GM19328 (cell line): ENCODE measurements around the gene TAF3.
"Not testable (repeated sequence)": the region's sequence is repeated elsewhere in the genome, so short reads cannot be mapped to it uniquely, and the experiment has no call there.

ENCODE experiments used
- ATAC-seq: cut with Tn5 transposase; IDR thresholded peaks from one replicate; pipeline ENCODE4 v1.9.1; 2021; ENCODE audit warnings: mild to moderate bottlenecking, moderate library complexity; ENCODE audit not compliant: unreplicated experiment

TAF3 gene

GRCh38 chr10:7810443-7810842 is 7.9 kb upstream of the TAF3 start:
- no peak for ATAC-seq

- ATAC-seq = no peak
Observed at GRCh38 chr10:7811000-7811399, 7.3 kb upstream of the TAF3 start.

- ATAC-seq = not testable (repeated sequence)
Observed at GRCh38 chr10:7811743-7812142, 6.6 kb upstream of the TAF3 start.

GRCh38 chr10:7813481-7813880 is 4.8 kb upstream of the TAF3 start:
- no peak for ATAC-seq

- ATAC-seq = no peak
Observed at GRCh38 chr10:7817576-7817975, 729 bp upstream of the TAF3 start.

- no peak for ATAC-seq
Observed at GRCh38 chr10:7817984-7818294, 366 bp upstream of the TAF3 start.

- peak; percentile 43 for ATAC-seq
Observed at GRCh38 chr10:7819121-7819460, 786 bp downstream of the TAF3 start.

- ATAC-seq = no peak
Observed at GRCh38 chr10:7824251-7824650, 5.9 kb downstream of the TAF3 start.

- no peak for ATAC-seq
Observed at GRCh38 chr10:7826971-7827370, 8.7 kb downstream of the TAF3 start.

GRCh38 chr10:7829289-7829834 is 11.1 kb downstream of the TAF3 start:
- no peak for ATAC-seq

GRCh38 chr10:7832060-7832459 is 13.8 kb downstream of the TAF3 start:
- ATAC-seq = no peak

GRCh38 chr10:7833210-7833609 is 14.9 kb downstream of the TAF3 start:
- ATAC-seq = no peak

- no peak for ATAC-seq
Observed at GRCh38 chr10:7834262-7834661, 16.0 kb downstream of the TAF3 start.

- ATAC-seq = no peak
Observed at GRCh38 chr10:7836571-7836970, 18.3 kb downstream of the TAF3 start.

GRCh38 chr10:7846591-7846990 is 28.3 kb downstream of the TAF3 start:
- no peak for ATAC-seq

- no peak for ATAC-seq
Observed at GRCh38 chr10:7853226-7853842, 35.0 kb downstream of the TAF3 start.

GRCh38 chr10:7853890-7854289 is 35.6 kb downstream of the TAF3 start:
- no peak for ATAC-seq

- no peak for ATAC-seq
Observed at GRCh38 chr10:7855205-7855604, 36.9 kb downstream of the TAF3 start.

GRCh38 chr10:7856678-7857077 is 38.4 kb downstream of the TAF3 start:
- no peak for ATAC-seq

- no peak for ATAC-seq
Observed at GRCh38 chr10:7857262-7857661, 39.0 kb downstream of the TAF3 start.

GRCh38 chr10:7861509-7862120 is 43.3 kb downstream of the TAF3 start:
- ATAC-seq = no peak

- no peak for ATAC-seq
Observed at GRCh38 chr10:7862121-7862514, 43.8 kb downstream of the TAF3 start.

- no peak for ATAC-seq
Observed at GRCh38 chr10:7866176-7866575, 47.9 kb downstream of the TAF3 start.
